Keratinocyte (primary cell): ENCODE data around the gene SPC24.

Source experiments
- EZH2 ChIP-seq: IDR thresholded peaks from one replicate; pipeline ENCODE4 v1.6.1; 2012; ENCODE audit warnings: inconsistent platforms, mild to moderate bottlenecking, low read length, moderate library complexity
- TF ChIP-seq, protein P1 (sequence below), 3 experiments: IDR thresholded peaks in 1 of 3; conservative IDR thresholded peaks in 1 of 3; optimal IDR thresholded peaks in 1 of 3; 2 replicates in 2 of 3; 3 replicates in 1 of 3; pipeline versions ENCODE3 to v1.5.1; 2011; ENCODE audit warnings: low read length in 3 of 3, mild to moderate bottlenecking in 3 of 3, moderate library complexity in 2 of 3, control low read depth in 1 of 3, inconsistent platforms in 1 of 3; ENCODE audit not compliant: insufficient read depth in 2 of 3; ENCODE audit errors: extremely low read depth in 1 of 3

DNA sequence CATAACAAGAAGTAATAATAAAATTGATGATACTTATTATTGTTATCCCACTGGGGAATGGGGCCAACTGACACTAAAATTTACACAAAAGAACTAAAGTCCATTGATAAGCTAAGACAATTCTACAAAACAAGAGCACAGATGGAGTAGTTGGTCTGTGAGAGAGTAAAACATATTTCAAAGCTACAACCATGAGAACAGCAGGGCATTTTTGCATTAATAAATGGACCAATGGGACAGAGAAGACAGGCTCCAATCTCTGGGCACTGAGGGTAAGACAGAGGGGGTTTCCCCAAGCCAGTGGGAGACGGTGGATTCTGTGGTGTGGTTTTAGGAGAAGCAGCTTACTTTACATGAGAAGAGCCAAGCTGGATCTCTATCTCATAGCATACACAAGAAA, 27.4 kb upstream of the SPC24 start:
- TF ChIP-seq, protein P1, sequence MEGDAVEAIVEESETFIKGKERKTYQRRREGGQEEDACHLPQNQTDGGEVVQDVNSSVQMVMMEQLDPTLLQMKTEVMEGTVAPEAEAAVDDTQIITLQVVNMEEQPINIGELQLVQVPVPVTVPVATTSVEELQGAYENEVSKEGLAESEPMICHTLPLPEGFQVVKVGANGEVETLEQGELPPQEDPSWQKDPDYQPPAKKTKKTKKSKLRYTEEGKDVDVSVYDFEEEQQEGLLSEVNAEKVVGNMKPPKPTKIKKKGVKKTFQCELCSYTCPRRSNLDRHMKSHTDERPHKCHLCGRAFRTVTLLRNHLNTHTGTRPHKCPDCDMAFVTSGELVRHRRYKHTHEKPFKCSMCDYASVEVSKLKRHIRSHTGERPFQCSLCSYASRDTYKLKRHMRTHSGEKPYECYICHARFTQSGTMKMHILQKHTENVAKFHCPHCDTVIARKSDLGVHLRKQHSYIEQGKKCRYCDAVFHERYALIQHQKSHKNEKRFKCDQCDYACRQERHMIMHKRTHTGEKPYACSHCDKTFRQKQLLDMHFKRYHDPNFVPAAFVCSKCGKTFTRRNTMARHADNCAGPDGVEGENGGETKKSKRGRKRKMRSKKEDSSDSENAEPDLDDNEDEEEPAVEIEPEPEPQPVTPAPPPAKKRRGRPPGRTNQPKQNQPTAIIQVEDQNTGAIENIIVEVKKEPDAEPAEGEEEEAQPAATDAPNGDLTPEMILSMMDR (optimal IDR thresholded peaks at IDR 0.05 in 1 of 3, IDR thresholded peaks at IDR 0.05 in 1 of 3, conservative IDR thresholded peaks at IDR 0.05 in 1 of 3; ENCODE audit: extremely low read depth in 1 of 3, insufficient read depth in 2 of 3, low read length in 3 of 3) = no peak
- TF ChIP-seq EZH2 = no peak
